HepG2 (cell line): ENCODE results near the gene BLVRA. TPM values are rescaled to one million over a fixed set of nuclear protein-coding genes. Genes with fewer than 3 reads are reported as not detected.

ENCODE experiments used
- ATAC-seq: fragments of 200-7000 bp; cut with Tn5 transposase; 3 replicates; pipeline ENCODE4 v1.9.1; 2020; ENCODE audit warnings: mild to moderate bottlenecking, moderate library complexity
- BruUV-seq: library from RNA; stranded (reverse); fragments of 400-500 nt; replicated peaks from 2 replicates; lab custom pipeline; 2021; lab: Mats Ljungman, UMichigan
- CTCF ChIA-PET: fragments of 300-600 bp; formaldehyde crosslinking; extraction: SDS; loops from one replicate; lab custom pipeline; 2021; ENCODE audit warnings: low total read pairs, inconsistent platforms, low intra/inter-chr PET ratio; lab: Yijun Ruan, JAX
- POLR2A ChIA-PET: fragments of 350-600 bp; sonication (Branson Sonifier 250); formaldehyde crosslinking; loops from one replicate; lab custom pipeline; 2020; ENCODE audit warnings: antibody characterized with exemption, inconsistent platforms; lab: Yijun Ruan, JAX
- DNase-seq: peaks from one replicate; pipeline ENCODE4 v3.0.0-alpha.2; 2015; ENCODE audit warnings: low spot score
- FAIRE-seq: peaks from 3 replicates; lab custom pipeline; 2011; peaks lifted over from hg19 to GRCh38; lab: Jason Lieb, UNC
- H2AFZ ChIP-seq: one replicate; pipeline ENCODE4 v1.6.1; 2011; ENCODE audit warnings: low read length, inconsistent platforms
- H3K27ac ChIP-seq: fragments of 300-600 bp; 3 replicates; pipeline ENCODE4 v1.8.0; 2011; ENCODE audit warnings: mixed run types, mild to moderate bottlenecking, mixed read lengths, low read length, inconsistent platforms; ENCODE audit not compliant: insufficient read depth; ENCODE audit errors: extremely low read length
- H3K27me3 ChIP-seq, 2 experiments: fragments of 200-600 bp in 1 of 2; 2 replicates in 1 of 2; 3 replicates in 1 of 2; pipeline versions ENCODE4 v1.6.0 to v1.8.0; 2011; ENCODE audit warnings: low read length in 2 of 2, mild to moderate bottlenecking in 2 of 2, moderate library complexity in 2 of 2, inconsistent platforms in 1 of 2; ENCODE audit not compliant: insufficient read depth in 2 of 2, control insufficient read depth in 1 of 2
- H3K36me3 ChIP-seq, 2 experiments: fragments of 200-600 bp in 1 of 2; replicated peaks in 1 of 2; 2 replicates in 1 of 2; 3 replicates in 1 of 2; pipeline versions ENCODE4 v1.5.1 to v1.8.0; 2011; ENCODE audit warnings: low read length in 2 of 2, inconsistent platforms in 1 of 2; ENCODE audit not compliant: insufficient read depth in 2 of 2, control insufficient read depth in 1 of 2
- H3K4me1 ChIP-seq: 2 replicates; pipeline ENCODE4 v1.5.1; 2012; ENCODE audit warnings: low read length, inconsistent platforms; ENCODE audit not compliant: insufficient read depth
- H3K4me2 ChIP-seq: 2 replicates; pipeline ENCODE4 v1.6.0; 2011; ENCODE audit warnings: low read depth, low read length, inconsistent platforms
- H3K4me3 ChIP-seq, 3 experiments: fragments of 200-600 bp in 1 of 3; sonication (generic), shearing (Covaris generic) in 1 of 3; replicated peaks in 1 of 3; 2 replicates each; pipeline ENCODE4 v1.5.1; 2011 to 2016; ENCODE audit warnings: low read length in 3 of 3, inconsistent platforms in 2 of 3, low read depth in 2 of 3, mild to moderate bottlenecking in 2 of 3, control low read depth in 1 of 3, mixed read lengths in 1 of 3; ENCODE audit not compliant: insufficient read depth in 1 of 3
- H3K79me2 ChIP-seq: one replicate; pipeline ENCODE4 v1.6.1; 2011; ENCODE audit warnings: low read length, inconsistent platforms; ENCODE audit not compliant: insufficient read depth
- H3K9ac ChIP-seq: 2 replicates; pipeline ENCODE4 v1.6.0; 2011; ENCODE audit warnings: mild to moderate bottlenecking, low read depth, low read length, inconsistent platforms; ENCODE audit not compliant: insufficient read depth
- H3K9me3 ChIP-seq: 2 replicates; pipeline ENCODE4 v1.5.1; 2012; ENCODE audit warnings: mild to moderate bottlenecking, low read length
- H4K20me1 ChIP-seq: 2 replicates; pipeline ENCODE4 v1.6.0; 2011; ENCODE audit warnings: inconsistent platforms, mild to moderate bottlenecking, low read length, moderate library complexity; ENCODE audit not compliant: insufficient read depth
- DPF2 ChIP-seq: sonication (generic); formaldehyde crosslinking; IDR thresholded peaks from 2 replicates; pipeline ENCODE4 v1.4.0; 2020; ENCODE audit warnings: mild to moderate bottlenecking, low read depth, missing genetic modification reagents, borderline replicate concordance
- FOSL2 ChIP-seq: sonication (generic); formaldehyde crosslinking; IDR thresholded peaks from 2 replicates; pipeline ENCODE4 v1.4.0; 2020; ENCODE audit warnings: missing genetic modification reagents
- MAFK ChIP-seq, 2 experiments: IDR thresholded peaks in 1 of 2; conservative IDR thresholded peaks in 1 of 2; 2 replicates each; pipeline ENCODE4 v1.6.1; 2011; ENCODE audit warnings: improper control_type of control experiment in 2 of 2, low read length in 2 of 2
- PAXIP1 ChIP-seq: sonication (generic); formaldehyde crosslinking; conservative IDR thresholded peaks from 2 replicates; pipeline ENCODE4 v1.4.0; 2020; ENCODE audit warnings: mild to moderate bottlenecking, missing genetic modification reagents, moderate library complexity
- RARA ChIP-seq: IDR thresholded peaks from 2 replicates; pipeline ENCODE4 v1.6.1; 2016; ENCODE audit warnings: missing genetic modification reagents, missing compliant biosample characterization
- RCOR2 ChIP-seq: IDR thresholded peaks from 2 replicates; pipeline ENCODE4 v1.6.1; 2016; ENCODE audit warnings: missing biosample characterization, missing genetic modification reagents
- TIGD3 ChIP-seq: sonication (generic); formaldehyde crosslinking; IDR thresholded peaks from 2 replicates; pipeline ENCODE4 v1.5.1; 2020; ENCODE audit warnings: mild to moderate bottlenecking, missing genetic modification reagents, borderline replicate concordance
- XRCC5 ChIP-seq: fragments of 200-400 bp; formaldehyde crosslinking; optimal IDR thresholded peaks from 2 replicates; pipeline ENCODE3; 2017; ENCODE audit warnings: mild to moderate bottlenecking, low read length
- ZBTB7B ChIP-seq: sonication (generic); formaldehyde crosslinking; IDR thresholded peaks from 2 replicates; pipeline ENCODE4 v1.4.0; 2020; ENCODE audit warnings: missing genetic modification reagents
- ZNF274 ChIP-seq: sonication (generic); formaldehyde crosslinking; IDR thresholded peaks from 2 replicates; pipeline ENCODE4 v1.5.1; 2020; ENCODE audit warnings: mild to moderate bottlenecking, missing genetic modification reagents
- ZNF580 ChIP-seq: IDR thresholded peaks from 2 replicates; pipeline ENCODE4 v1.6.1; 2016; ENCODE audit warnings: low read depth, borderline replicate concordance
- ZNF782 ChIP-seq: sonication (generic); formaldehyde crosslinking; IDR thresholded peaks from 2 replicates; pipeline ENCODE4 v1.4.0; 2020; ENCODE audit warnings: missing genetic modification reagents, mild to moderate bottlenecking, borderline replicate concordance
- WGBS: methylation state at CpG from one replicate; pipeline ENCODE4 v1.1.6; 2017; ENCODE audit warnings: low lambda C conversion rate; 5-methylcytosine and 5-hydroxymethylcytosine counted together
- in situ Hi-C: cut with HindIII; loops from 2 replicates; pipeline ENCODE4 v1.10.0; 2017; ENCODE audit warnings: low pct_unique_long_range_greater_than_20kb; ENCODE audit not compliant: extremely low pct_ligation_motif_present
- intact Hi-C: fragments of 100-400 bp; cut with micrococcal nuclease; formaldehyde crosslinking; loops from one replicate; pipeline ENCODE4 v1.10.0; 2022; ENCODE audit not compliant: unreplicated experiment
- polyA plus RNA-seq, 8 experiments: library from polyadenylated mRNA; depleted of rRNA in 3 of 8; stranded (reverse) in 7 of 8; unstranded in 1 of 8; fragments of >200 nt; fragmentation: Illumina TruSeq in 4 of 8; extraction: Trizol in 4 of 8; gene quantifications; 2 replicates each; pipeline versions ENCODE4 v1.2.1 to v1.2.3, GENCODE V29; 2011 to 2016; ENCODE audit warnings: low read depth in 4 of 8, missing spikeins in 1 of 8, mixed read lengths in 1 of 8; ENCODE audit not compliant: insufficient read depth in 1 of 8
- total RNA-seq, 5 experiments: library from RNA; depleted of rRNA; stranded (reverse); fragments of >200 nt; fragmentation: Illumina TruSeq; extraction: Trizol; gene quantifications; 2 replicates each; pipeline ENCODE4 v1.2.3, GENCODE V29; 2016; ENCODE audit warnings: low read depth in 1 of 5

Gene BLVRA
- total and polyA plus RNA-seq, 2 of the 13 experiments (the other 11 are each of a cell fraction or from before 2014, with no cell fraction given), result 39.2 to 64.2 TPM

- Histone ChIP-seq H2AFZ (no peak overlapping the region), H3K4me2 (no peak overlapping the region), H3K4me3 (no peak overlapping the region), H3K4me1 (peaks cover 85% of the 10 kb centered on the region), H3K27ac (peak overlapping the region; percentile 33), H3K79me2 (peaks cover 34% of the 10 kb centered on the region), H3K27me3 (no peaks in the 10 kb centered on the region; a peak in 1 of 5 replicates), H3K9me3 (no peaks in the 10 kb centered on the region), H4K20me1 (no peaks in the 10 kb centered on the region), H3K9ac (no peak overlapping the region), H3K36me3 (no peaks in the 10 kb centered on the region)
- intact Hi-C loops, result no loop called here
- no TSS peak for BruUV-seq
- ChIA-PET CTCF (no interaction called here), POLR2A (interaction anchor here (0.8 to 1.2 kb wide), 2 partner anchors 8 to 20 kb away, joined by 3 to 4 read pairs; no protein-coding TSS in a partner anchor)
- ATAC-seq (no peak), FAIRE-seq (no peak), DNase-seq (no peak)
- TF ChIP-seq MAFK (conservative IDR thresholded peaks at IDR 0.05 in 1 of 2, IDR thresholded peaks at IDR 0.05 in 1 of 2; ENCODE audit: low read length in 2 of 2) (peak in 1 of 2 experiments; percentile 22; a peak in 1 of 4 replicates), ZNF782 (no peak)
- in situ Hi-C loops, result no loop called here
- WGBS, result 78% methylated on average over 5 of the region's 5 CpGs
Observed at GRCh38 chr7:43761938-43762692, 3.6 kb downstream of the BLVRA start.

GRCh38 chr7:43763183-43763582 is 4.7 kb downstream of the BLVRA start:
- intact Hi-C loops, result no loop called here
- ChIA-PET POLR2A (interaction anchor here (3.2 kb wide), 1 partner anchor 16 kb away, joined by 8 read pairs; no protein-coding TSS in a partner anchor), CTCF (no interaction called here)
- Histone ChIP-seq H3K4me3 (no peak overlapping the region), H3K79me2 (peaks cover 34% of the 10 kb centered on the region), H2AFZ (no peak overlapping the region), H4K20me1 (no peaks in the 10 kb centered on the region), H3K9ac (no peak overlapping the region), H3K27ac (peak overlapping the region; percentile 82), H3K4me1 (peaks cover 86% of the 10 kb centered on the region), H3K27me3 (no peaks in the 10 kb centered on the region; a peak in 1 of 5 replicates), H3K36me3 (no peaks in the 10 kb centered on the region), H3K4me2 (peak overlapping the region; percentile 87; the same call in 1 of the 2 replicates), H3K9me3 (no peaks in the 10 kb centered on the region)
- in situ Hi-C loops, result no loop called here
- FAIRE-seq (no peak), DNase-seq (no peak), ATAC-seq (no peak)
- BruUV-seq, result no TSS peak
- 78% methylated on average over 3 of the region's 3 CpGs for WGBS
- TF ChIP-seq ZNF580 (CRISPR knock-in tag) (0 out of 2 replicates have a peak, but pooled peaks have one; percentile 31), ZNF274 (no peak), TIGD3 (CRISPR knock-in tag) (no peak), PAXIP1 (no peak), ZBTB7B (CRISPR knock-in tag) (0 out of 2 replicates have a peak, but pooled peaks have one; percentile 25), RARA (CRISPR knock-in tag) (no peak), FOSL2 (no peak), DPF2 (CRISPR knock-in tag) (no peak), RCOR2 (CRISPR knock-in tag) (no peak), XRCC5 (no peak)
